Smooth muscle cell (in vitro differentiated cells): ENCODE measurements around the gene MAPK6. TPM values are rescaled to one million over a fixed set of nuclear protein-coding genes. Genes with fewer than 3 reads are reported as not detected.

Source experiments
- DNase-seq: peaks from one replicate; lab custom pipeline; 2025; ENCODE audit not compliant: unreplicated experiment; lab: John Stamatoyannopoulos, UW
- H2AFZ ChIP-seq: fragments of 200-600 bp; sonication (generic); 2 replicates; pipeline ENCODE4 v1.6.0; 2016; ENCODE audit warnings: antibody characterized with exemption, low read depth, mild to moderate bottlenecking
- H3F3A ChIP-seq: fragments of 200-600 bp; sonication (generic); 2 replicates; pipeline ENCODE4 v1.6.0; 2017; ENCODE audit warnings: antibody characterized with exemption, low read depth
- H3K27ac ChIP-seq: fragments of 200-600 bp; sonication (generic); 2 replicates; pipeline ENCODE4 v1.5.1; 2016; ENCODE audit warnings: low read depth, mild to moderate bottlenecking
- H3K27me3 ChIP-seq: fragments of 200-600 bp; sonication (generic); 2 replicates; pipeline ENCODE4 v1.6.1; 2016; ENCODE audit warnings: low read depth, mild to moderate bottlenecking
- H3K36me3 ChIP-seq: fragments of 200-600 bp; sonication (generic); 2 replicates; pipeline ENCODE4 v1.5.1; 2016; ENCODE audit warnings: low read depth
- H3K4me1 ChIP-seq: fragments of 200-600 bp; sonication (generic); 2 replicates; pipeline ENCODE4 v1.5.1; 2016; ENCODE audit warnings: low read depth
- H3K4me2 ChIP-seq: fragments of 200-600 bp; sonication (generic); 2 replicates; pipeline ENCODE4 v1.6.0; 2016; ENCODE audit warnings: mild to moderate bottlenecking
- H3K4me3 ChIP-seq: fragments of 200-600 bp; sonication (generic); 2 replicates; pipeline ENCODE4 v1.5.1; 2016; ENCODE audit warnings: mild to moderate bottlenecking
- H3K79me2 ChIP-seq: fragments of 200-600 bp; sonication (generic); 2 replicates; pipeline ENCODE4 v1.6.0; 2016; ENCODE audit warnings: low read depth, mild to moderate bottlenecking
- H3K9ac ChIP-seq: fragments of 200-600 bp; sonication (generic); 2 replicates; pipeline ENCODE4 v1.6.0; 2016; ENCODE audit warnings: low read depth
- H3K9me3 ChIP-seq: fragments of 200-600 bp; sonication (generic); replicated peaks from 2 replicates; pipeline ENCODE4 v1.5.1; 2016; ENCODE audit warnings: low read depth
- H4K20me1 ChIP-seq: fragments of 200-600 bp; sonication (generic); 2 replicates; pipeline ENCODE4 v1.6.0; 2016; ENCODE audit warnings: low read depth
- WGBS: methylation state at CpG from one replicate; pipeline ENCODE4 v1.1.7; 2016; ENCODE audit warnings: low lambda C conversion rate; 5-methylcytosine and 5-hydroxymethylcytosine counted together
- polyA plus RNA-seq: library from polyadenylated mRNA; unstranded; fragments of >200 nt; fragmentation: Nextera tagmentation; extraction: Ambion mirVana; gene quantifications from 2 replicates; pipeline ENCODE4 v1.2.1, GENCODE V29; 2016
- total RNA-seq: library from RNA; depleted of rRNA; stranded (reverse); fragments of >200 nt; gene quantifications from 2 replicates; pipeline ENCODE4 v1.2.3, GENCODE V29; 2014
- TF ChIP-seq, protein P1 (sequence below): fragments of 200-600 bp; sonication (generic); IDR thresholded peaks from 2 replicates; pipeline ENCODE4 v1.5.1; 2017; ENCODE audit warnings: borderline replicate concordance, mild to moderate bottlenecking, antibody characterized with exemption; ENCODE audit not compliant: insufficient read depth, poor library complexity, severe bottlenecking

Gene MAPK6
- total and polyA plus RNA-seq, 2 experiments from 2014 or later: 38.6 to 107 TPM

DNA sequence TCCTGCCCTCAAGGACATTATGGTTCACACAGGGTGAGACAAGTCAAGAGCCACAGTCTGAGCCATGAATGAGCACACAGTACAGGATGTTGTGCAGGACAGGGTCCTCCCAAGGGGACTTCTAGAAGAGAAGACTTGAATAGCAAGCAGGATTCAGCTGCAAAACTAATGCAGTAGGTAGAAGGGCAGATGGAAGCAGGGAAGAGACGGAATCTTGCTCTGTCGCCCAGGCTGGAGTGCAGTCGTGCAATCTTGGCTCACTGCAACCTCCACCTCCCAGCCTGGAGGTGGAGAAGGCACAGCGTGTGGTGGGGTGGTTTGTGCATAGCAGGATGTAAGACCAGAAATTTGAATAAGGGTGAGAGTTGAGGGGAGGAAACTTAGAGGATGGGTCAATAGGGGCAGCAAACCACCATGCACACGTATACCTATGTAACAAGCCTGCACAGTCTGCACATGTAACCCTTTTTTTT, 85.5 kb downstream of the MAPK6 start:
- Histone ChIP-seq H3K36me3 (no peaks in the 10 kb centered on the region), H3K79me2 (no peaks in the 10 kb centered on the region), H3K9me3 (no peaks in the 10 kb centered on the region), H3K4me3 (no peak overlapping the region), H2AFZ (no peak overlapping the region), H3K27ac (no peak overlapping the region), H3F3A (peaks cover 3% of the 10 kb centered on the region), H3K4me1 (no peaks in the 10 kb centered on the region), H3K9ac (no peak overlapping the region), H3K4me2 (no peak overlapping the region), H4K20me1 (no peaks in the 10 kb centered on the region), H3K27me3 (peaks cover 1% of the 10 kb centered on the region)
- WGBS: 92% methylated on average over 5 of the region's 5 CpGs
- TF ChIP-seq, protein P1, sequence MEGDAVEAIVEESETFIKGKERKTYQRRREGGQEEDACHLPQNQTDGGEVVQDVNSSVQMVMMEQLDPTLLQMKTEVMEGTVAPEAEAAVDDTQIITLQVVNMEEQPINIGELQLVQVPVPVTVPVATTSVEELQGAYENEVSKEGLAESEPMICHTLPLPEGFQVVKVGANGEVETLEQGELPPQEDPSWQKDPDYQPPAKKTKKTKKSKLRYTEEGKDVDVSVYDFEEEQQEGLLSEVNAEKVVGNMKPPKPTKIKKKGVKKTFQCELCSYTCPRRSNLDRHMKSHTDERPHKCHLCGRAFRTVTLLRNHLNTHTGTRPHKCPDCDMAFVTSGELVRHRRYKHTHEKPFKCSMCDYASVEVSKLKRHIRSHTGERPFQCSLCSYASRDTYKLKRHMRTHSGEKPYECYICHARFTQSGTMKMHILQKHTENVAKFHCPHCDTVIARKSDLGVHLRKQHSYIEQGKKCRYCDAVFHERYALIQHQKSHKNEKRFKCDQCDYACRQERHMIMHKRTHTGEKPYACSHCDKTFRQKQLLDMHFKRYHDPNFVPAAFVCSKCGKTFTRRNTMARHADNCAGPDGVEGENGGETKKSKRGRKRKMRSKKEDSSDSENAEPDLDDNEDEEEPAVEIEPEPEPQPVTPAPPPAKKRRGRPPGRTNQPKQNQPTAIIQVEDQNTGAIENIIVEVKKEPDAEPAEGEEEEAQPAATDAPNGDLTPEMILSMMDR: no peak
- no peak for DNase-seq

DNA sequence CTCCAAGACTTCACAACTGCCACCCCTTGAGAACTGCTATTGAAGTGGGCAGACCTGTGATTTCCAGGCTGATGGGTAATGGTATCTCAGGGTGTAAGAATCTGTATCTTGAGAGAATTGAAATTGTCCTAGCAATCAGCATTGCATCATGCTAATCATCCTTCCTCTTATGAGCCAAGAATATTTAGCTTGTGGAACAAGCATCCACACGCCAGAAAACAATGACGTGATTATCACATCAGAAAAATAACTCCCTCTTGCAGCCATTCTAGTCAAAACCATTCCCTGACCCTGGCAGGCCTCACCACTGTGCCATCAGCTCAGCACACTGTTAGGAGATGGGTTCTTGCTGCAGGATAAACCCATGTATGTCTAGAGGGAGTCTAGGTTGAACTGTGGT, 86.8 kb downstream of the MAPK6 start:
- H2AFZ ChIP-seq: no peak overlapping the region
- peaks cover 3% of the 10 kb centered on the region for H3F3A ChIP-seq
- H3K4me2 ChIP-seq: no peak overlapping the region
- H3K4me3 ChIP-seq: no peak overlapping the region
- DNase-seq: no peak
- H3K36me3 ChIP-seq: no peaks in the 10 kb centered on the region
- H3K9ac ChIP-seq: no peak overlapping the region
- no peaks in the 10 kb centered on the region for H3K79me2 ChIP-seq
- peaks cover 13% of the 10 kb centered on the region for H3K27me3 ChIP-seq
- H3K27ac ChIP-seq: no peak overlapping the region
- TF ChIP-seq, protein P1: no peak
- H3K9me3 ChIP-seq: no peaks in the 10 kb centered on the region
- no peaks in the 10 kb centered on the region for H4K20me1 ChIP-seq
- H3K4me1 ChIP-seq: no peaks in the 10 kb centered on the region
- 95% methylated on average over 2 of the region's 2 CpGs for WGBS

DNA sequence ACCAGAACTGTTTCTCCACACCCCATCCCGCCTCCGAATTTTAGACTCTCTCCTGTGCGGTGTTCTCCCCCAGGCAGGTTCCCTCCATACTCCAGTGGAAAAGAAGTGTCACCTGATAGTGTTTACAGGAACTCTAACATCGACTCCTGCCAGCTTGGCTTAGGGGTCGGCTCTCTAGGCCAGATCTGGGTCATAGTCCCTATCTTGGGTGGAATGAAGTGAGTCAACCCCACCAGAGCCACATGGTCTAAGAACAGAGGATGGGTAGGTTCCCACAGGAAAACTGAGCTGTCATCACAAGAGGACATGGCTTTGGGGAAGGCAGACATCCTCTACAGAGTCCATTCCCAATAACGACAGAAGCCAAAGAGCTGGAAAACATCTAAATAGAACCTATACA, 87.6 kb downstream of the MAPK6 start:
- Histone ChIP-seq H3K79me2 (no peaks in the 10 kb centered on the region), H3F3A (peaks cover 3% of the 10 kb centered on the region), H3K36me3 (no peaks in the 10 kb centered on the region), H3K4me1 (no peaks in the 10 kb centered on the region), H2AFZ (no peak overlapping the region), H3K4me3 (no peak overlapping the region), H3K9me3 (no peaks in the 10 kb centered on the region), H3K4me2 (no peak overlapping the region), H4K20me1 (no peaks in the 10 kb centered on the region), H3K27me3 (peaks cover 21% of the 10 kb centered on the region), H3K27ac (no peak overlapping the region), H3K9ac (no peak overlapping the region)
- 73% methylated on average over 6 of the region's 6 CpGs for WGBS
- no peak for DNase-seq
- TF ChIP-seq, protein P1: no peak

DNA sequence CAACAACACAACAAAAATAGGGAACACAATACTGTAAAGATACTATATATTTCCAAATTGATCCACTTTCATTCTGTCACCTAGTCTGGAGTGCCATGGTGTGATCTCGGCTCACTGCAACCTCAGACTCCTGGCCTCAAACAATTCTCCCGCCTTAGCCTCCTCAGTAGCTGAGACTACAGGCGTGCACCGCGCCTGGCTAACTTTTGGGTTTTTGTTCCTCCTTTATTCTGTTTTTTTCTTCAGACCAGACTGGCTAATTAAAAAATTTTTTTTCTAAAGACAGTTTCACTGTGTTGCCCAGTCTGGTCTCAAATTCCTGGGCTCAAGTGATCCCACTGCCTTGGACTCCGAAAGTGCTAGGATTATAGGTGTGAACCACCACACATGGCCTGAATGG, 88.2 kb downstream of the MAPK6 start:
- Histone ChIP-seq H3K4me1 (no peaks in the 10 kb centered on the region), H3K9ac (no peak overlapping the region), H3K27ac (no peak overlapping the region), H3K4me2 (no peak overlapping the region), H4K20me1 (no peaks in the 10 kb centered on the region), H3K27me3 (peaks cover 27% of the 10 kb centered on the region), H3K9me3 (no peaks in the 10 kb centered on the region), H2AFZ (no peak overlapping the region), H3F3A (peaks cover 3% of the 10 kb centered on the region), H3K4me3 (no peak overlapping the region), H3K79me2 (no peaks in the 10 kb centered on the region), H3K36me3 (no peaks in the 10 kb centered on the region)
- WGBS: 99% methylated on average over 6 of the region's 6 CpGs
- TF ChIP-seq, protein P1: no peak
- no peak for DNase-seq
